ENCODE data around the gene RNASE2. TPM values are rescaled to one million over a fixed set of nuclear protein-coding genes. Genes with fewer than 3 reads are reported as not detected.
A peak's percentile ranks its signal among the peaks of the same experiment; 100 is the strongest.

RNASE2 gene
- total RNA-seq, 1 experiment from 2014 or later = not detected

DNA sequence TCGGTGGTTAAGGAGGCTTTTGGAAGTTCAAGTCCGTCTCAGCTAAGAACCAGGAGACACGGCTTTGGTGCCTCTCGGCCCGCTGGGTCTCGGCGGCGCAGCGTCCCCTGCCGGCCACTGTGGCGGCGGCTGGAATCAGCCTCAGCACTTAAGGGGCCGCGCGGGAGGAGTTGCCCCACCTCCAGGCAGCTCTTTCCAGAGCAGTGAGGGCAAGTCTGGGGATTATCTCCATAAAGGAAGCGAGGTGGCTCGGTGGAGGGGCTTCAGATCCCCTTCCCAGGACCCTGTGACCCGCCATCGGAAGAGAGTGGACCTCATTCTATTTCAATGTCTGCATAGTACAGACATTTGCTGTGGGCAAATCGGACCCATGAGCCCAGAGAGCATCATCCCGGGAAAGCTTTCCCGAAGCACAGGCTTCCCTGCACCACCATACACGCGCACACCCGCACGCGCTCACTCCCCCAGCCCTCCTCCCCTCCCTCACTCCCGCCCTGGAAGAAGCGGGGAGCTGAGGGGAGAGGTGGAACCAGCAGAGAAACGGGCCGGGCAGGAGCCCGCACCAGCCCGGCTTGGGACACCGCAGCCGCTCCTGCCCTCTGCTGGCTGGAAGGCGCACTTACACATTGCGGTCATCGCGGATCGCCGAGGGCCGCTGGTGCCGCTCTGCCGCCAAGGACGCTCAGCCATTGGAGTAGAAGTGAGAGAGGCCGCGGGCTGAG is 15.9 kb downstream of the RNASE2 start (continued):
- TF ChIP-seq, protein P1, sequence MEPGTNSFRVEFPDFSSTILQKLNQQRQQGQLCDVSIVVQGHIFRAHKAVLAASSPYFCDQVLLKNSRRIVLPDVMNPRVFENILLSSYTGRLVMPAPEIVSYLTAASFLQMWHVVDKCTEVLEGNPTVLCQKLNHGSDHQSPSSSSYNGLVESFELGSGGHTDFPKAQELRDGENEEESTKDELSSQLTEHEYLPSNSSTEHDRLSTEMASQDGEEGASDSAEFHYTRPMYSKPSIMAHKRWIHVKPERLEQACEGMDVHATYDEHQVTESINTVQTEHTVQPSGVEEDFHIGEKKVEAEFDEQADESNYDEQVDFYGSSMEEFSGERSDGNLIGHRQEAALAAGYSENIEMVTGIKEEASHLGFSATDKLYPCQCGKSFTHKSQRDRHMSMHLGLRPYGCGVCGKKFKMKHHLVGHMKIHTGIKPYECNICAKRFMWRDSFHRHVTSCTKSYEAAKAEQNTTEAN (CRISPR knock-in tag; IDR thresholded peaks at IDR 0.05) = no peak
- no peak for TF ChIP-seq OVOL2 (CRISPR knock-in tag; IDR thresholded peaks at IDR 0.05; ENCODE audit: borderline replicate concordance)
- TF ChIP-seq TEAD4 (CRISPR knock-in tag; IDR thresholded peaks at IDR 0.05) = no peak
- TF ChIP-seq, protein P2, sequence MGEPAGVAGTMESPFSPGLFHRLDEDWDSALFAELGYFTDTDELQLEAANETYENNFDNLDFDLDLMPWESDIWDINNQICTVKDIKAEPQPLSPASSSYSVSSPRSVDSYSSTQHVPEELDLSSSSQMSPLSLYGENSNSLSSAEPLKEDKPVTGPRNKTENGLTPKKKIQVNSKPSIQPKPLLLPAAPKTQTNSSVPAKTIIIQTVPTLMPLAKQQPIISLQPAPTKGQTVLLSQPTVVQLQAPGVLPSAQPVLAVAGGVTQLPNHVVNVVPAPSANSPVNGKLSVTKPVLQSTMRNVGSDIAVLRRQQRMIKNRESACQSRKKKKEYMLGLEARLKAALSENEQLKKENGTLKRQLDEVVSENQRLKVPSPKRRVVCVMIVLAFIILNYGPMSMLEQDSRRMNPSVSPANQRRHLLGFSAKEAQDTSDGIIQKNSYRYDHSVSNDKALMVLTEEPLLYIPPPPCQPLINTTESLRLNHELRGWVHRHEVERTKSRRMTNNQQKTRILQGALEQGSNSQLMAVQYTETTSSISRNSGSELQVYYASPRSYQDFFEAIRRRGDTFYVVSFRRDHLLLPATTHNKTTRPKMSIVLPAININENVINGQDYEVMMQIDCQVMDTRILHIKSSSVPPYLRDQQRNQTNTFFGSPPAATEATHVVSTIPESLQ (CRISPR knock-in tag; IDR thresholded peaks at IDR 0.05) = no peak
- TF ChIP-seq, protein P3, sequence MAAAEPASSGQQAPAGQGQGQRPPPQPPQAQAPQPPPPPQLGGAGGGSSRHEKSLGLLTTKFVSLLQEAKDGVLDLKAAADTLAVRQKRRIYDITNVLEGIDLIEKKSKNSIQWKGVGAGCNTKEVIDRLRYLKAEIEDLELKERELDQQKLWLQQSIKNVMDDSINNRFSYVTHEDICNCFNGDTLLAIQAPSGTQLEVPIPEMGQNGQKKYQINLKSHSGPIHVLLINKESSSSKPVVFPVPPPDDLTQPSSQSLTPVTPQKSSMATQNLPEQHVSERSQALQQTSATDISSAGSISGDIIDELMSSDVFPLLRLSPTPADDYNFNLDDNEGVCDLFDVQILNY (CRISPR knock-in tag; IDR thresholded peaks at IDR 0.05) = 0 out of 2 replicates have a peak, but pooled peaks have one; percentile 10
- TF ChIP-seq, protein P4, sequence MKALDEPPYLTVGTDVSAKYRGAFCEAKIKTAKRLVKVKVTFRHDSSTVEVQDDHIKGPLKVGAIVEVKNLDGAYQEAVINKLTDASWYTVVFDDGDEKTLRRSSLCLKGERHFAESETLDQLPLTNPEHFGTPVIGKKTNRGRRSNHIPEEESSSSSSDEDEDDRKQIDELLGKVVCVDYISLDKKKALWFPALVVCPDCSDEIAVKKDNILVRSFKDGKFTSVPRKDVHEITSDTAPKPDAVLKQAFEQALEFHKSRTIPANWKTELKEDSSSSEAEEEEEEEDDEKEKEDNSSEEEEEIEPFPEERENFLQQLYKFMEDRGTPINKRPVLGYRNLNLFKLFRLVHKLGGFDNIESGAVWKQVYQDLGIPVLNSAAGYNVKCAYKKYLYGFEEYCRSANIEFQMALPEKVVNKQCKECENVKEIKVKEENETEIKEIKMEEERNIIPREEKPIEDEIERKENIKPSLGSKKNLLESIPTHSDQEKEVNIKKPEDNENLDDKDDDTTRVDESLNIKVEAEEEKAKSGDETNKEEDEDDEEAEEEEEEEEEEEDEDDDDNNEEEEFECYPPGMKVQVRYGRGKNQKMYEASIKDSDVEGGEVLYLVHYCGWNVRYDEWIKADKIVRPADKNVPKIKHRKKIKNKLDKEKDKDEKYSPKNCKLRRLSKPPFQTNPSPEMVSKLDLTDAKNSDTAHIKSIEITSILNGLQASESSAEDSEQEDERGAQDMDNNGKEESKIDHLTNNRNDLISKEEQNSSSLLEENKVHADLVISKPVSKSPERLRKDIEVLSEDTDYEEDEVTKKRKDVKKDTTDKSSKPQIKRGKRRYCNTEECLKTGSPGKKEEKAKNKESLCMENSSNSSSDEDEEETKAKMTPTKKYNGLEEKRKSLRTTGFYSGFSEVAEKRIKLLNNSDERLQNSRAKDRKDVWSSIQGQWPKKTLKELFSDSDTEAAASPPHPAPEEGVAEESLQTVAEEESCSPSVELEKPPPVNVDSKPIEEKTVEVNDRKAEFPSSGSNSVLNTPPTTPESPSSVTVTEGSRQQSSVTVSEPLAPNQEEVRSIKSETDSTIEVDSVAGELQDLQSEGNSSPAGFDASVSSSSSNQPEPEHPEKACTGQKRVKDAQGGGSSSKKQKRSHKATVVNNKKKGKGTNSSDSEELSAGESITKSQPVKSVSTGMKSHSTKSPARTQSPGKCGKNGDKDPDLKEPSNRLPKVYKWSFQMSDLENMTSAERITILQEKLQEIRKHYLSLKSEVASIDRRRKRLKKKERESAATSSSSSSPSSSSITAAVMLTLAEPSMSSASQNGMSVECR (CRISPR knock-in tag; IDR thresholded peaks at IDR 0.05; ENCODE audit: borderline replicate concordance) = peak; percentile 20; the same call in 1 of the 2 replicates
- TF ChIP-seq ELF4 (CRISPR knock-in tag; IDR thresholded peaks at IDR 0.05; ENCODE audit: low read depth) = no peak
- TF ChIP-seq CREB1 (CRISPR knock-in tag; IDR thresholded peaks at IDR 0.05) = no peak
- TF ChIP-seq, protein P5, sequence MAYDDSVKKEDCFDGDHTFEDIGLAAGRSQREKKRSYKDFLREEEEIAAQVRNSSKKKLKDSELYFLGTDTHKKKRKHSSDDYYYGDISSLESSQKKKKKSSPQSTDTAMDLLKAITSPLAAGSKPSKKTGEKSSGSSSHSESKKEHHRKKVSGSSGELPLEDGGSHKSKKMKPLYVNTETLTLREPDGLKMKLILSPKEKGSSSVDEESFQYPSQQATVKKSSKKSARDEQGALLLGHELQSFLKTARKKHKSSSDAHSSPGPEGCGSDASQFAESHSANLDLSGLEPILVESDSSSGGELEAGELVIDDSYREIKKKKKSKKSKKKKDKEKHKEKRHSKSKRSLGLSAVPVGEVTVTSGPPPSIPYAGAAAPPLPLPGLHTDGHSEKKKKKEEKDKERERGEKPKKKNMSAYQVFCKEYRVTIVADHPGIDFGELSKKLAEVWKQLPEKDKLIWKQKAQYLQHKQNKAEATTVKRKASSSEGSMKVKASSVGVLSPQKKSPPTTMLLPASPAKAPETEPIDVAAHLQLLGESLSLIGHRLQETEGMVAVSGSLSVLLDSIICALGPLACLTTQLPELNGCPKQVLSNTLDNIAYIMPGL (CRISPR knock-in tag; IDR thresholded peaks at IDR 0.05) = peak; percentile 93
- no peak for TF ChIP-seq ZNF263 (CRISPR knock-in tag; IDR thresholded peaks at IDR 0.05; ENCODE audit: low read depth)
- no peak for TF ChIP-seq TCF7 (CRISPR knock-in tag; IDR thresholded peaks at IDR 0.05; ENCODE audit: low read depth)
- TF ChIP-seq ZNF317 (CRISPR knock-in tag; IDR thresholded peaks at IDR 0.05; ENCODE audit: borderline replicate concordance, low read depth) = no peak
- TF ChIP-seq ZNF423 (CRISPR knock-in tag; IDR thresholded peaks at IDR 0.05) = no peak
- TF ChIP-seq, protein P6, sequence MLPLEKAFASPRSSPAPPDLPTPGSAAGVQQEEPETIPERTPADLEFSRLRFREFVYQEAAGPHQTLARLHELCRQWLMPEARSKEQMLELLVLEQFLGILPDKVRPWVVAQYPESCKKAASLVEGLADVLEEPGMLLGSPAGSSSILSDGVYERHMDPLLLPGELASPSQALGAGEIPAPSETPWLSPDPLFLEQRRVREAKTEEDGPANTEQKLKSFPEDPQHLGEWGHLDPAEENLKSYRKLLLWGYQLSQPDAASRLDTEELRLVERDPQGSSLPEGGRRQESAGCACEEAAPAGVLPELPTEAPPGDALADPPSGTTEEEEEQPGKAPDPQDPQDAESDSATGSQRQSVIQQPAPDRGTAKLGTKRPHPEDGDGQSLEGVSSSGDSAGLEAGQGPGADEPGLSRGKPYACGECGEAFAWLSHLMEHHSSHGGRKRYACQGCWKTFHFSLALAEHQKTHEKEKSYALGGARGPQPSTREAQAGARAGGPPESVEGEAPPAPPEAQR (CRISPR knock-in tag; IDR thresholded peaks at IDR 0.05) = no peak
- TF ChIP-seq PRRX2 (CRISPR knock-in tag; IDR thresholded peaks at IDR 0.05) = no peak
- TF ChIP-seq RORB (CRISPR knock-in tag; IDR thresholded peaks at IDR 0.05) = no peak
- TF ChIP-seq, protein P7, sequence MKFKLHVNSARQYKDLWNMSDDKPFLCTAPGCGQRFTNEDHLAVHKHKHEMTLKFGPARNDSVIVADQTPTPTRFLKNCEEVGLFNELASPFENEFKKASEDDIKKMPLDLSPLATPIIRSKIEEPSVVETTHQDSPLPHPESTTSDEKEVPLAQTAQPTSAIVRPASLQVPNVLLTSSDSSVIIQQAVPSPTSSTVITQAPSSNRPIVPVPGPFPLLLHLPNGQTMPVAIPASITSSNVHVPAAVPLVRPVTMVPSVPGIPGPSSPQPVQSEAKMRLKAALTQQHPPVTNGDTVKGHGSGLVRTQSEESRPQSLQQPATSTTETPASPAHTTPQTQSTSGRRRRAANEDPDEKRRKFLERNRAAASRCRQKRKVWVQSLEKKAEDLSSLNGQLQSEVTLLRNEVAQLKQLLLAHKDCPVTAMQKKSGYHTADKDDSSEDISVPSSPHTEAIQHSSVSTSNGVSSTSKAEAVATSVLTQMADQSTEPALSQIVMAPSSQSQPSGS (CRISPR knock-in tag; IDR thresholded peaks at IDR 0.05; ENCODE audit: borderline replicate concordance, low read depth) = no peak
- TF ChIP-seq, protein P8, sequence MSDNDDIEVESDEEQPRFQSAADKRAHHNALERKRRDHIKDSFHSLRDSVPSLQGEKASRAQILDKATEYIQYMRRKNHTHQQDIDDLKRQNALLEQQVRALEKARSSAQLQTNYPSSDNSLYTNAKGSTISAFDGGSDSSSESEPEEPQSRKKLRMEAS (CRISPR knock-in tag; IDR thresholded peaks at IDR 0.05) = peak; percentile 58; the same call in 1 of the 2 replicates
- TF ChIP-seq NFATC4 (CRISPR knock-in tag; IDR thresholded peaks at IDR 0.05) = no peak
- no peak for TF ChIP-seq SMAD4 (CRISPR knock-in tag; IDR thresholded peaks at IDR 0.05)
- TF ChIP-seq, protein P9, sequence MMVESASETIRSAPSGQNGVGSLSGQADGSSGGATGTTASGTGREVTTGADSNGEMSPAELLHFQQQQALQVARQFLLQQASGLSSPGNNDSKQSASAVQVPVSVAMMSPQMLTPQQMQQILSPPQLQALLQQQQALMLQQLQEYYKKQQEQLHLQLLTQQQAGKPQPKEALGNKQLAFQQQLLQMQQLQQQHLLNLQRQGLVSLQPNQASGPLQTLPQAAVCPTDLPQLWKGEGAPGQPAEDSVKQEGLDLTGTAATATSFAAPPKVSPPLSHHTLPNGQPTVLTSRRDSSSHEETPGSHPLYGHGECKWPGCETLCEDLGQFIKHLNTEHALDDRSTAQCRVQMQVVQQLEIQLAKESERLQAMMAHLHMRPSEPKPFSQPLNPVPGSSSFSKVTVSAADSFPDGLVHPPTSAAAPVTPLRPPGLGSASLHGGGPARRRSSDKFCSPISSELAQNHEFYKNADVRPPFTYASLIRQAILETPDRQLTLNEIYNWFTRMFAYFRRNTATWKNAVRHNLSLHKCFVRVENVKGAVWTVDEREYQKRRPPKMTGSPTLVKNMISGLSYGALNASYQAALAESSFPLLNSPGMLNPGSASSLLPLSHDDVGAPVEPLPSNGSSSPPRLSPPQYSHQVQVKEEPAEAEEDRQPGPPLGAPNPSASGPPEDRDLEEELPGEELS (CRISPR knock-in tag; IDR thresholded peaks at IDR 0.05) = no peak; the same call in 1 of the 2 replicates

Data from WTC11 (cell line).